ENCODE data around the gene NR2F6.

DNA sequence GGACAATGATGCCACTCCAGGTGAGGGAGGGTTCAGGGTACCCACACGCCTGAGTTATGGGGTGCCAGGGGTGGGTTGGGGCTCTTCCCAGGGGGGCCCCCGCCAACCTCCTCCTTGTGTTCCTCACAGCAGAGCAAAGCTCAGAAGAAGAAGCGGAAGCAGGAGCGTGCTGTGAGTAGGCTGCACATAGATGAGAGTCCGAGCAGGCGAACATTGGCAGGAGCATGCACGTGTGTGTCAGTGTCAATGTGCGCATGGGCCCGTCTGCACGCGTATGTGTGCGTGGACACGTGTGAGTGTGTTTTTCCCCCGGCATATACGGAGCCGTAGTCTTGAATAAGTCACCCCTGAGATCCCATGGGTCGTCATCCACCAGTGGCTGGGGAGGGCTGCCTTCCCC is 43.0 kb downstream of the NR2F6 start:
- TF ChIP-seq POLR2A (IDR thresholded peaks at IDR 0.05; ENCODE audit: low read depth, low read length): no peak
- no peak for TF ChIP-seq POLR2AphosphoS5 (IDR thresholded peaks at IDR 0.05; ENCODE audit: low read depth, low read length)
- no peak for TF ChIP-seq TAF1 (IDR thresholded peaks at IDR 0.05; ENCODE audit: low read depth, low read length)
